NCI-H2081 treated with DMSO at 0.1 percent for 48 hours (cell line): Measurements from ENCODE around the gene BLACAT1.

Source experiments
- DNase-seq: peaks from one replicate; lab custom pipeline; 2025; lab: John Stamatoyannopoulos, UW

Gene BLACAT1

GRCh38 chr1:205455581-205456382, at the start of gene BLACAT1:
Gene BLACAT1, minus strand, starts transcription at chr1:205456045.
- DNase-seq: no peak

GRCh38 chr1:205505076-205505729, 49.4 kb upstream of the BLACAT1 start:
- no peak for DNase-seq

- no peak for DNase-seq
Measured at GRCh38 chr1:205504311-205505075, 48.6 kb upstream of the BLACAT1 start, which contains the start of gene CDK18. Gene CDK18, plus strand, starts transcription at chr1:205504669. Its CDS starts 18,499 bp downstream, at chr1:205523168.

GRCh38 chr1:205502992-205503391, 47.1 kb upstream of the BLACAT1 start:
- no peak for DNase-seq

- no peak for DNase-seq
Measured at GRCh38 chr1:205502111-205502810, 46.4 kb upstream of the BLACAT1 start.

GRCh38 chr1:205500240-205501233, 44.7 kb upstream of the BLACAT1 start:
- DNase-seq: no peak

- no peak for DNase-seq
Measured at GRCh38 chr1:205499789-205500188, 43.9 kb upstream of the BLACAT1 start.

GRCh38 chr1:205497351-205497750, 41.5 kb upstream of the BLACAT1 start:
- DNase-seq: peak; percentile 86

- DNase-seq: no peak
Measured at GRCh38 chr1:205496661-205497060, 40.8 kb upstream of the BLACAT1 start.

GRCh38 chr1:205495237-205495823, 39.5 kb upstream of the BLACAT1 start:
- DNase-seq: peak; percentile 94

GRCh38 chr1:205494115-205494514, 38.3 kb upstream of the BLACAT1 start:
- DNase-seq: no peak

- DNase-seq: no peak
Measured at GRCh38 chr1:205493241-205494085, 37.6 kb upstream of the BLACAT1 start.

GRCh38 chr1:205492774-205493173, 36.9 kb upstream of the BLACAT1 start:
- no peak for DNase-seq

- DNase-seq: peak; percentile 58
Measured at GRCh38 chr1:205492201-205492667, 36.4 kb upstream of the BLACAT1 start.

- no peak for DNase-seq
Measured at GRCh38 chr1:205491794-205492193, 35.9 kb upstream of the BLACAT1 start.

- peak; percentile 42 for DNase-seq
Measured at GRCh38 chr1:205488074-205488723, 32.4 kb upstream of the BLACAT1 start.

- no peak for DNase-seq
Measured at GRCh38 chr1:205486258-205486657, 30.4 kb upstream of the BLACAT1 start.
